Spleen (tissue), 11 donors: Measurements from ENCODE around the gene TROAP. TPM values are rescaled to one million over a fixed set of nuclear protein-coding genes. Genes with fewer than 3 reads are reported as not detected.
"Not testable (repeated sequence)": the region's sequence is repeated elsewhere in the genome, so short reads cannot be mapped to it uniquely, and the experiment has no call there.

Source experiments
- DNase-seq: peaks from one replicate; pipeline ENCODE4 v3.0.0-alpha.2; 2020
- H3K27ac ChIP-seq, 8 donors: fragments of 200-600 bp; sonication (generic) in 7 of 8; 1 replicate in 4 of 8; 2 replicates in 4 of 8; pipeline versions ENCODE4 v1.5.0 to v1.8.0; 2016 to 2021; ENCODE audit warnings: inconsistent platforms in 4 of 8, mild to moderate bottlenecking in 4 of 8, moderate library complexity in 1 of 8
- H3K27me3 ChIP-seq, 7 donors: fragments of 200-600 bp; sonication (generic) in 6 of 7; replicated peaks in 1 of 7; 1 replicate in 4 of 7; 2 replicates in 3 of 7; pipeline versions ENCODE4 v1.5.0 to v1.8.0; 2016 to 2021; ENCODE audit warnings: inconsistent platforms in 3 of 7, mild to moderate bottlenecking in 1 of 7
- H3K36me3 ChIP-seq, 6 donors: fragments of 200-600 bp; sonication (generic) in 5 of 6; 1 replicate in 4 of 6; 2 replicates in 2 of 6; pipeline versions ENCODE4 v1.5.0 to v1.8.0; 2016 to 2021; ENCODE audit warnings: inconsistent platforms in 2 of 6
- H3K4me1 ChIP-seq, 6 donors: fragments of 200-600 bp; sonication (generic) in 5 of 6; 1 replicate in 3 of 6; 2 replicates in 3 of 6; pipeline versions ENCODE4 v1.5.0 to v1.8.0; 2016 to 2021; ENCODE audit warnings: inconsistent platforms in 3 of 6
- H3K4me3 ChIP-seq, 8 donors: fragments of 200-600 bp; sonication (generic) in 7 of 8; 1 replicate in 4 of 8; 2 replicates in 4 of 8; pipeline versions ENCODE4 v1.5.0 to v1.8.0; 2016 to 2021; ENCODE audit warnings: inconsistent platforms in 4 of 8, mild to moderate bottlenecking in 4 of 8, moderate library complexity in 2 of 8
- H3K9me3 ChIP-seq, 8 donors: fragments of 200-600 bp; sonication (generic) in 7 of 8; 1 replicate in 4 of 8; 2 replicates in 4 of 8; pipeline versions ENCODE4 v1.5.0 to v1.8.0; 2016 to 2021; ENCODE audit warnings: inconsistent platforms in 4 of 8
- POLR2A ChIP-seq, 3 donors: fragments of 450-650 bp; IDR thresholded peaks; one replicate each; pipeline ENCODE4 v1.5.1; 2017; ENCODE audit warnings: antibody characterized with exemption in 3 of 3, mild to moderate bottlenecking in 1 of 3
- POLR2AphosphoS5 ChIP-seq, 3 donors: sonication (generic); formaldehyde crosslinking; IDR thresholded peaks; one replicate each; pipeline ENCODE4 v1.5.1; 2017; ENCODE audit warnings: antibody characterized with exemption in 3 of 3
- WGBS, 5 donors: extraction: QIAGEN DNeasy Blood & Tissue Kit in 3 of 5; methylation state at CpG; one replicate each; pipeline versions ENCODE4 v1.1.5 to v1.1.7; 2013 to 2018; 5-methylcytosine and 5-hydroxymethylcytosine counted together
- intact Hi-C: fragments of 100-400 bp; cut with DNase I; formaldehyde crosslinking; loops from one replicate; pipeline ENCODE4 v1.15.0; 2023; ENCODE audit warnings: low total_unique reads
- polyA plus RNA-seq, 3 donors: library from polyadenylated mRNA; stranded (reverse); fragments of 200-250 nt; gene quantifications; one replicate each; pipeline ENCODE4 v1.2.1, GENCODE V29; 2013
- total RNA-seq, 7 donors: library from RNA; depleted of rRNA in 3 of 7; stranded (reverse); fragments of >200 nt in 3 of 7; fragmentation: NEBNext Ultra II Directional in 4 of 7; extraction: Animal tissue kit (Norgen Biotek cat#: 25700) in 4 of 7; gene quantifications; one replicate each; pipeline versions ENCODE4 v1.1.0 to v1.2.1, GENCODE V29; 2016 to 2021
- TF ChIP-seq, protein P1 (sequence below), 11 experiments: fragments of 200-600 bp in 7 of 11; fragments of 450-650 bp in 4 of 11; sonication (generic) in 4 of 11; IDR thresholded peaks in 8 of 11; conservative IDR thresholded peaks in 3 of 11; 1 replicate in 7 of 11; 2 replicates in 4 of 11; pipeline versions ENCODE4 v1.4.0 to v1.8.0; 2016 to 2021; ENCODE audit warnings: antibody characterized with exemption in 11 of 11, inconsistent platforms in 4 of 11, mild to moderate bottlenecking in 1 of 11
- donor health status: healthy with polysubstance abuse.
- donor health status: DM: no; HTN: no; CAD: no; lungs with moderate emphysema.
- donor health status: DM: no; HTN: no; CAD: no.
- donor health status: Bipolar disorder and iron deficiency.
- donor health status: healthy.
- donor health status: DM: no; HTN: no; CAD: no.
- donor health status: DM: yes; HTN: yes; CAD: no.

TROAP gene
- total and polyA plus RNA-seq, 10 donors = 2.5 to 11.9 (median 4.4) TPM

DNA sequence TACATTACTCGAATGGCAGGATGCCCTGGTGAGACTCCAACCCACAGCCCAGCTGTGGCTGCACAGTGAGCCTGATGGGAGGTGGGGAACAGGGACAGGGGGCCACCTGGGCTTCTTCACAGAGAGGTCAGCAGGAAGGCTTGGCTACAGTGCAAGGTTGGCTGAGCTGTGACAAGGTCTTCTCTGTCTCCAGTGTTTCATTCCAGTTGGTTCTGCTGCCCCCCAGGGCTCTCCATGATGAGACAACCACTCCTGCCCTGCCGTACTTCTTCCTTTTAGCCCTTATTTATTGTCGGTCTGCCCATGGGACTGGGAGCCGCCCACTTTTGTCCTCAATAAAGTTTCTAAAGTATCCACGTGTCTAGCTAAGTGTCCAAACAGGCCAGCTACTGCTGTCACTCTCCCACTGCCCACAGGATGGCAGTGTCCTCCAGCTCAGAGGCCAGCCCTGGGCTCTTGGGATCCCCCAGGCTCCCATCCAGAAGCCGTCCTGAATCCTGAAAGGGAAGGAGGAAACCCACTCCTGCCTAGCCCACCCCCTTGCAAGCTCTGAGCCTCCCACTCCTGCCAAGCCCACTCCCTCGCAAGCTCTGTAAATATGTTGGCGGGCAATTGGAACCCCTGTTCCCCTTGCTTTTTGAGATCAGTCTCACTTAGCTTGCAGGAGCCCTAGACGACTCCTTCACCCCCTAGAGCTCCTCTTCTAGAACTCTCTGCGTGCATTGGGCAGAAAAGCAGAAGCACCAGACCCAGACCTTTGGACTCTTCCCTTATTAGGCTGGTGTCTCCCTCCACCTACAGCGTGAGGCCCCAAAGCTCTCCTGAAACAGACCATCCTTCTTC, 8.5 kb downstream of the TROAP start:
- intact Hi-C loops = no loop called here
- H3K9me3 ChIP-seq = no peaks in the 10 kb centered on the region
- 57 to 73% (median 59%) methylated on average over 11 of the region's 11 CpGs for WGBS, 5 donors
- peaks cover 7 to 64% (median 43%) of the 10 kb centered on the region in 7 donors for H3K27me3 ChIP-seq
- no peak for DNase-seq
- H3K36me3 ChIP-seq = peaks cover 0 to 44% (median 0%) of the 10 kb centered on the region in 6 donors
- H3K27ac ChIP-seq = no peak overlapping the region
- TF ChIP-seq, protein P1, sequence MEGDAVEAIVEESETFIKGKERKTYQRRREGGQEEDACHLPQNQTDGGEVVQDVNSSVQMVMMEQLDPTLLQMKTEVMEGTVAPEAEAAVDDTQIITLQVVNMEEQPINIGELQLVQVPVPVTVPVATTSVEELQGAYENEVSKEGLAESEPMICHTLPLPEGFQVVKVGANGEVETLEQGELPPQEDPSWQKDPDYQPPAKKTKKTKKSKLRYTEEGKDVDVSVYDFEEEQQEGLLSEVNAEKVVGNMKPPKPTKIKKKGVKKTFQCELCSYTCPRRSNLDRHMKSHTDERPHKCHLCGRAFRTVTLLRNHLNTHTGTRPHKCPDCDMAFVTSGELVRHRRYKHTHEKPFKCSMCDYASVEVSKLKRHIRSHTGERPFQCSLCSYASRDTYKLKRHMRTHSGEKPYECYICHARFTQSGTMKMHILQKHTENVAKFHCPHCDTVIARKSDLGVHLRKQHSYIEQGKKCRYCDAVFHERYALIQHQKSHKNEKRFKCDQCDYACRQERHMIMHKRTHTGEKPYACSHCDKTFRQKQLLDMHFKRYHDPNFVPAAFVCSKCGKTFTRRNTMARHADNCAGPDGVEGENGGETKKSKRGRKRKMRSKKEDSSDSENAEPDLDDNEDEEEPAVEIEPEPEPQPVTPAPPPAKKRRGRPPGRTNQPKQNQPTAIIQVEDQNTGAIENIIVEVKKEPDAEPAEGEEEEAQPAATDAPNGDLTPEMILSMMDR (IDR thresholded peaks at IDR 0.05 in 8 of 11, conservative IDR thresholded peaks at IDR 0.05 in 3 of 11) = peak in 9 of 11 experiments; percentile 15 to 76 (median 57)
- no peak for TF ChIP-seq POLR2AphosphoS5 (IDR thresholded peaks at IDR 0.05)
- H3K4me3 ChIP-seq = no peak overlapping the region
- peaks cover 1 to 34% (median 15%) of the 10 kb centered on the region in 6 donors for H3K4me1 ChIP-seq

DNA sequence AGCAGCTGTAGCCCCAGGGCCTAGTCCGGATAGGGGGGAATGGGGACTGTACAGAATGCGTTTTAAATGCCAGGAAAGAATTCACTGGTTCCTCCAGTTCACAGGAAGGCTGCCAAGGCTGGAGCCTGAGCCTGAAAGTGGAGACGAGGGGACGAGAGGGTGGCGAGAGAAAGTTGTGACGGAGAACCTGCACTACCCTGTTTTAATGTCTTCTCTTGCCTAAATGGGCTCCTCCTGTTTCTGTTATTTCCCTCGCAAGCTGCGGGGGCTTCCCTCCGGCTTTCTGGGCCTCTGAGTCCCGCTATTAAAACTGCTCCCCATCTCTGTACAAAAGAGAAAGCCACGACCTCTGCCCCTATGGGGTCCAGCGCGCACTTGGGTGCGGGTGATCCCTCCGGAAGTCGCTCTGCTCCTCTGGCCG, 9.4 kb downstream of the TROAP start:
- 64 to 78% (median 68%) methylated on average over 17 of the region's 17 CpGs for WGBS, 5 donors
- no peak for TF ChIP-seq POLR2A (IDR thresholded peaks at IDR 0.05)
- TF ChIP-seq, protein P1 (IDR thresholded peaks at IDR 0.05 in 8 of 11, conservative IDR thresholded peaks at IDR 0.05 in 3 of 11) = no peak
- no peak for TF ChIP-seq POLR2AphosphoS5 (IDR thresholded peaks at IDR 0.05)
- peaks cover 5 to 42% (median 23%) of the 10 kb centered on the region in 6 donors for H3K4me1 ChIP-seq
- peaks cover 0 to 36% (median 0%) of the 10 kb centered on the region in 6 donors for H3K36me3 ChIP-seq
- H3K27me3 ChIP-seq = peaks cover 10 to 73% (median 52%) of the 10 kb centered on the region in 7 donors
- H3K4me3 ChIP-seq = peak overlapping the region in 2 of 8 donors; percentile 8 to 44
- no peaks in the 10 kb centered on the region for H3K9me3 ChIP-seq
- intact Hi-C loops = no loop called here
- H3K27ac ChIP-seq = no peak overlapping the region
- DNase-seq = no peak

GRCh38 chr12:49332891-49333371, 9.9 kb downstream of the TROAP start:
- WGBS, 5 donors = 14 to 25% (median 20%) methylated on average over 26 to 40 of the region's 40 CpGs
- Histone ChIP-seq H3K4me3 (peak overlapping the region in 2 of 8 donors; percentile 8 to 44), H3K9me3 (no peaks in the 10 kb centered on the region), H3K4me1 (peaks cover 5 to 47% (median 24%) of the 10 kb centered on the region in 6 donors), H3K27ac (no peak overlapping the region), H3K36me3 (peaks cover 0 to 31% (median 0%) of the 10 kb centered on the region in 6 donors), H3K27me3 (peaks cover 10 to 78% (median 52%) of the 10 kb centered on the region in 7 donors)
- intact Hi-C loops = no loop called here
- no peak for TF ChIP-seq POLR2AphosphoS5 (IDR thresholded peaks at IDR 0.05)
- no peak for TF ChIP-seq POLR2A (IDR thresholded peaks at IDR 0.05)
- TF ChIP-seq, protein P1 (IDR thresholded peaks at IDR 0.05 in 8 of 11, conservative IDR thresholded peaks at IDR 0.05 in 3 of 11) = no peak
- no peak for DNase-seq

GRCh38 chr12:49333778-49334177, 10.7 kb downstream of the TROAP start:
- H3K9me3 ChIP-seq, H3K4me3 ChIP-seq, intact Hi-C loops, H3K27ac ChIP-seq, DNase-seq: not testable (repeated sequence)
- Histone ChIP-seq H3K36me3 (peaks cover 0 to 26% (median 0%) of the 10 kb centered on the region in 6 donors), H3K27me3 (peaks cover 10 to 86% (median 54%) of the 10 kb centered on the region in 7 donors), H3K4me1 (peaks cover 5 to 48% (median 24%) of the 10 kb centered on the region in 6 donors)
- 38 to 50% (median 42%) methylated on average over 21 of the region's 21 CpGs for WGBS, 5 donors
